NB4 (cell line): Measurements from ENCODE around the gene PGA3.
"Not testable (repeated sequence)": the region's sequence is repeated elsewhere in the genome, so short reads cannot be mapped to it uniquely, and the experiment has no call there.

ENCODE experiments used
- DNase-seq: peaks from one replicate; pipeline ENCODE4 v3.0.0; 2010; ENCODE audit warnings: low read depth
- H3K4me3 ChIP-seq: one replicate; pipeline ENCODE4 v1.5.1; 2011; ENCODE audit warnings: mild to moderate bottlenecking, low read depth, low read length, moderate library complexity
- CTCF ChIP-seq: IDR thresholded peaks from one replicate; pipeline ENCODE4 v1.5.1; 2012; ENCODE audit warnings: low read depth, low read length
- MAX ChIP-seq: IDR thresholded peaks from 2 replicates; pipeline ENCODE4 v1.6.1; 2011; ENCODE audit warnings: low read depth, low read length
- MYC ChIP-seq: IDR thresholded peaks from 2 replicates; pipeline ENCODE4 v1.6.1; 2011; ENCODE audit warnings: low read depth, low read length
- POLR2A ChIP-seq: IDR thresholded peaks from 2 replicates; pipeline ENCODE4 v1.6.1; 2011; ENCODE audit warnings: mild to moderate bottlenecking; ENCODE audit not compliant: insufficient read length; ENCODE audit errors: extremely low read depth

PGA3 gene

GRCh38 chr11:61194169-61194671, 9.1 kb upstream of the PGA3 start:
- no peak overlapping the region for H3K4me3 ChIP-seq
- TF ChIP-seq MAX (no peak), POLR2A (no peak), MYC (no peak), CTCF (no peak)
- DNase-seq: no peak

GRCh38 chr11:61194981-61195695, 8.2 kb upstream of the PGA3 start:
- H3K4me3 ChIP-seq: no peak overlapping the region
- DNase-seq: no peak
- TF ChIP-seq POLR2A (no peak), MYC (no peak), CTCF (no peak)

GRCh38 chr11:61195719-61196118, 7.6 kb upstream of the PGA3 start:
- TF ChIP-seq MAX (no peak), MYC (no peak), POLR2A (no peak), CTCF (no peak)
- no peak for DNase-seq
- no peak overlapping the region for H3K4me3 ChIP-seq

- H3K4me3 ChIP-seq: no peak overlapping the region
- TF ChIP-seq MAX: no peak
- DNase-seq: no peak
These were observed 5.0 kb upstream of the PGA3 start for GRCh38 chr11:61198361-61198760.

- H3K4me3 ChIP-seq: no peak overlapping the region
- no peak for DNase-seq
- TF ChIP-seq CTCF: no peak
- no peak for TF ChIP-seq MAX
- TF ChIP-seq POLR2A: no peak
- TF ChIP-seq MYC: no peak
These were observed 4.3 kb upstream of the PGA3 start for GRCh38 chr11:61198948-61199523.

GRCh38 chr11:61201476-61201875, 1.8 kb upstream of the PGA3 start:
- TF ChIP-seq CTCF (no peak), POLR2A (no peak), MYC (no peak), MAX (no peak)
- no peak overlapping the region for H3K4me3 ChIP-seq
- no peak for DNase-seq

- not testable (repeated sequence) for DNase-seq, H3K4me3 ChIP-seq
These were observed 558 bp downstream of the PGA3 start for GRCh38 chr11:61203873-61204272.

- not testable (repeated sequence) for H3K4me3 ChIP-seq, DNase-seq
These were observed 1.3 kb downstream of the PGA3 start for GRCh38 chr11:61204502-61205059.

GRCh38 chr11:61207636-61208310, 4.5 kb downstream of the PGA3 start:
- DNase-seq: not testable (repeated sequence)

More at GRCh38 chr11:61207636-61208310, 4.5 kb downstream of the PGA3 start:
- H3K4me3 ChIP-seq: not testable (repeated sequence)
